Endodermal cell (in vitro differentiated cells): ENCODE measurements around the gene CTNNA2. TPM values are rescaled to one million over a fixed set of nuclear protein-coding genes. Genes with fewer than 3 reads are reported as not detected.

Source experiments
- DNase-seq: peaks from one replicate; pipeline ENCODE4 v3.0.0-alpha.2; 2017
- H3K27ac ChIP-seq: 2 replicates; pipeline ENCODE4 v1.5.1; 2013; ENCODE audit warnings: mild to moderate bottlenecking, low read depth, low read length, moderate library complexity
- H3K27me3 ChIP-seq: 2 replicates; pipeline ENCODE4 v1.6.1; 2013; ENCODE audit warnings: mild to moderate bottlenecking, low read length, moderate library complexity; ENCODE audit not compliant: insufficient read depth, control insufficient read depth, poor library complexity, severe bottlenecking
- H3K36me3 ChIP-seq: 2 replicates; pipeline ENCODE4 v1.7.0; 2013; ENCODE audit warnings: mild to moderate bottlenecking, low read length, moderate library complexity; ENCODE audit not compliant: control insufficient read depth, insufficient read depth
- H3K4me1 ChIP-seq: one replicate; pipeline ENCODE4 v1.7.0; 2013; ENCODE audit warnings: low read length; ENCODE audit not compliant: control insufficient read depth, insufficient read depth
- H3K4me3 ChIP-seq: 2 replicates; pipeline ENCODE4 v1.5.1; 2013; ENCODE audit warnings: mild to moderate bottlenecking, low read length, moderate library complexity
- H3K9ac ChIP-seq: 2 replicates; pipeline ENCODE4 v1.6.1; 2013; ENCODE audit warnings: mild to moderate bottlenecking, low read length, moderate library complexity; ENCODE audit not compliant: poor library complexity, severe bottlenecking; ENCODE audit errors: extremely low read depth
- H3K9me3 ChIP-seq: 2 replicates; pipeline ENCODE4 v1.6.1; 2013; ENCODE audit warnings: mild to moderate bottlenecking, low read length, moderate library complexity; ENCODE audit not compliant: control insufficient read depth
- H3K27ac Mint-ChIP-seq: 2 replicates; pipeline ENCODE4 v1.8.0; 2020; ENCODE audit warnings: mixed read lengths
- H3K27me3 Mint-ChIP-seq: 2 replicates; pipeline ENCODE4 v1.8.0; 2021; ENCODE audit warnings: mild to moderate bottlenecking, mixed read lengths; ENCODE audit not compliant: insufficient read depth
- H3K36me3 Mint-ChIP-seq: 2 replicates; pipeline ENCODE4 v1.8.0; 2020; ENCODE audit warnings: low read depth, mixed read lengths
- H3K4me1 Mint-ChIP-seq: 2 replicates; pipeline ENCODE4 v1.8.0; 2020; ENCODE audit warnings: mixed read lengths
- H3K4me3 Mint-ChIP-seq: 2 replicates; pipeline ENCODE4 v1.8.0; 2020; ENCODE audit warnings: mild to moderate bottlenecking, moderate library complexity, mixed read lengths
- H3K9me3 Mint-ChIP-seq: 2 replicates; pipeline ENCODE4 v1.8.0; 2020; ENCODE audit warnings: mild to moderate bottlenecking, mixed read lengths
- WGBS, 2 experiments: methylation state at CpG; one replicate each; pipeline versions ENCODE4 v1.1.5 to v1.1.7; 2013; ENCODE audit warnings: missing lambda C conversion rate in 2 of 2, mixed read lengths in 1 of 2; ENCODE audit not compliant: insufficient coverage in 1 of 2, insufficient read length in 1 of 2; 5-methylcytosine and 5-hydroxymethylcytosine counted together
- total RNA-seq, 2 donors: library from RNA; stranded (reverse); fragmentation: NEBNext Ultra II Directional in 1 of 2; extraction: Animal tissue kit (Norgen Biotek cat#: 25700) in 1 of 2; gene quantifications; 2 replicates in 1 of 2; 3 replicates in 1 of 2; pipeline ENCODE4 v1.2.1, GENCODE V29; 2021
- TF ChIP-seq, protein P1 (sequence below): fragments of 200-600 bp; sonication (generic); conservative IDR thresholded peaks from 2 replicates; pipeline ENCODE4 v1.5.0; 2021; ENCODE audit warnings: antibody characterized with exemption, mild to moderate bottlenecking

The CTNNA2 gene
- total RNA-seq, 2 donors from 2014 or later, result 7.7 to 9.8 TPM

DNA sequence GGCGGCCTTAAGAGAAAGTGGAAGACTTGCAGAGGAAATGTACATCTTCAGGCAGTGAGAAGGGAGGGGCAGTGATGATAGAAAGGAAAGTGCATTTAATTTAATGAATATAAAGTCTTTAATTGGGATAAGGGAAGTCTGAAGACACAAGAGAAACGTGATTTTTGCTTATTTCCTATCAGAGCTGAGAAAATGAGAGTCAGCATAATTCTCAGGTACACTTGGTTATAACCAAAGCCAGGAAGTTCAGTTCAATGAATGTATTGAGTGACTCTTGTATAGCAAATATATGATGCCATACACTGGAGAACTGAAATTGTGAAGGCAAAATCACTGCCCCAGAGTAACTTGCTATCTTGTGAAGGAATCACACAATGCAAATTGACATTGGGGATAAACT is 535.4 kb downstream of the CTNNA2 start:
- no peaks in the 10 kb centered on the region for H3K36me3 Mint-ChIP-seq
- TF ChIP-seq, protein P1, sequence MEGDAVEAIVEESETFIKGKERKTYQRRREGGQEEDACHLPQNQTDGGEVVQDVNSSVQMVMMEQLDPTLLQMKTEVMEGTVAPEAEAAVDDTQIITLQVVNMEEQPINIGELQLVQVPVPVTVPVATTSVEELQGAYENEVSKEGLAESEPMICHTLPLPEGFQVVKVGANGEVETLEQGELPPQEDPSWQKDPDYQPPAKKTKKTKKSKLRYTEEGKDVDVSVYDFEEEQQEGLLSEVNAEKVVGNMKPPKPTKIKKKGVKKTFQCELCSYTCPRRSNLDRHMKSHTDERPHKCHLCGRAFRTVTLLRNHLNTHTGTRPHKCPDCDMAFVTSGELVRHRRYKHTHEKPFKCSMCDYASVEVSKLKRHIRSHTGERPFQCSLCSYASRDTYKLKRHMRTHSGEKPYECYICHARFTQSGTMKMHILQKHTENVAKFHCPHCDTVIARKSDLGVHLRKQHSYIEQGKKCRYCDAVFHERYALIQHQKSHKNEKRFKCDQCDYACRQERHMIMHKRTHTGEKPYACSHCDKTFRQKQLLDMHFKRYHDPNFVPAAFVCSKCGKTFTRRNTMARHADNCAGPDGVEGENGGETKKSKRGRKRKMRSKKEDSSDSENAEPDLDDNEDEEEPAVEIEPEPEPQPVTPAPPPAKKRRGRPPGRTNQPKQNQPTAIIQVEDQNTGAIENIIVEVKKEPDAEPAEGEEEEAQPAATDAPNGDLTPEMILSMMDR, result no peak
- H3K36me3 ChIP-seq, result no peaks in the 10 kb centered on the region
- DNase-seq, result no peak
- H3K27ac ChIP-seq, result no peak overlapping the region
- WGBS, 2 experiments, result 90 to 96% methylated on average over 2 of the region's 2 CpGs
- no peaks in the 10 kb centered on the region for H3K27me3 Mint-ChIP-seq
- no peaks in the 10 kb centered on the region for H3K9me3 Mint-ChIP-seq
- no peak overlapping the region for H3K4me3 Mint-ChIP-seq
- H3K4me1 ChIP-seq, result no peaks in the 10 kb centered on the region
- H3K27me3 ChIP-seq, result no peaks in the 10 kb centered on the region
- H3K4me1 Mint-ChIP-seq, result peaks cover 15% of the 10 kb centered on the region
- H3K9ac ChIP-seq, result no peak overlapping the region
- H3K4me3 ChIP-seq, result no peak overlapping the region
- no peak overlapping the region for H3K27ac Mint-ChIP-seq
- no peaks in the 10 kb centered on the region for H3K9me3 ChIP-seq

DNA sequence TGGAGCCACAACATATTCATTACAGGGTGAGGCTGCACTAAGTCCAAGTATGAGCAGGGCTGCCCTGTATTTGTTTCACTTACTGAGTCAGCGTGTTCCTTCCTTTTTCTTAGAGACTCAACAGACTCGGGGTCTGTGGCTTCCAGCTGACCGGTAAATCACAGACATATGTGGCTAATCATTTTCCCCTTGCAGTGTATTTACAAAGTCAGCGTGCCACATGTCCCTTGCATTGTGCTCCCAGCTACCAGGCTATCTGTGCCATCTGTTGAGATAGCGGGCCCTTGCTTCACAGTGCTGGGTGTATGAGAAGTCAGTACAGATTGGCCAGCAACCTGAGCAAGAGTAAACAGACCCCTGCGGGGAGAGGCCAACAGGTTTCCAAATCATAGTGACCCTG is 537.4 kb downstream of the CTNNA2 start:
- no peaks in the 10 kb centered on the region for H3K36me3 ChIP-seq
- Mint-ChIP-seq H3K27me3 (no peaks in the 10 kb centered on the region), H3K27ac (no peak overlapping the region), H3K4me1 (peaks cover 29% of the 10 kb centered on the region), H3K36me3 (no peaks in the 10 kb centered on the region), H3K4me3 (no peak overlapping the region), H3K9me3 (no peaks in the 10 kb centered on the region)
- H3K27ac ChIP-seq, result no peak overlapping the region
- TF ChIP-seq, protein P1, result no peak
- no peaks in the 10 kb centered on the region for H3K27me3 ChIP-seq
- 83 to 88% methylated on average over 1 to 6 of the region's 6 CpGs for WGBS, 2 experiments
- DNase-seq, result no peak
- H3K4me3 ChIP-seq, result no peak overlapping the region
- no peak overlapping the region for H3K9ac ChIP-seq
- peaks cover 10% of the 10 kb centered on the region for H3K4me1 ChIP-seq
- H3K9me3 ChIP-seq, result no peaks in the 10 kb centered on the region

DNA sequence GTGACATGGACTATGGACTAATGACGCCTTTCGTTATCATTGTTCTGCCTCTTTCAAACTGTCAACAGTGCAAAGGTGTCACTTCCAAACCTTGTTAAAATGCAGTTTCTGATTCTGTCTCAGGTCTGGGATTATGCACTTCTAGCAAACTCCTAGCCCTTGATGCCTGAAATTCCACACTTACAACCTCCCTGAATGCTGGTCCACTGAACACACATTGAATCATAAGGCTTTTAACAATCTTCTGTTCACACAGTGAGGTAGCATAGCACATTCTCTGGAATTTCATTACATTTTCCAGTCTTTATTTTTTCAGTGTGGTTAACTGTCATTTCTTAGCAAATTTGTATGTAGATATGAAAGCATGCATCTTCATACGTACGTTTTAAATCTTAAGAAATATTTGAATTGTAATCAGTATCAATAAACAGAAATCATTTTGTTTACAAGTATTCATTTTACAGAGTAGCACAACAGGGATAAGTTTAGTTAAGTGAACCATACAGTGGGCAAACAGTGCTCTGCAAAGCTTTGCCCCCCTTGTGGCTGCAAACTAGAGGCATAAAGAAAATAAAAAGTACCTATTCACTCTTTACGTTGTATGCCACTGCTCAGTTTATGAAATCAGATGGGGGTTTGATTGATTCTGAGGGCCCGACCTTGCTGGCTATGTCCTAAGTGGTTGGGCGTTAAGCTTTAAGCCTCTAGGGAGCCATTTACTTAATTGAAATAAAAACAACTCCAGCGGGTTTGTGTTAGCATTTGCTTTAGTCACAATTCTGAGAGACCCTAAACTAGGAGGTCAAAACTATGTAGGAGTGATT is 540.9 kb downstream of the CTNNA2 start:
- no peaks in the 10 kb centered on the region for H3K27me3 ChIP-seq
- no peak overlapping the region for H3K4me3 ChIP-seq
- Mint-ChIP-seq H3K9me3 (no peaks in the 10 kb centered on the region), H3K27ac (no peak overlapping the region), H3K27me3 (peaks cover 5% of the 10 kb centered on the region), H3K36me3 (no peaks in the 10 kb centered on the region), H3K4me1 (peaks cover 37% of the 10 kb centered on the region), H3K4me3 (no peak overlapping the region)
- TF ChIP-seq, protein P1, result peak; percentile 56
- 50 to 54% methylated on average over 2 to 6 of the region's 8 CpGs for WGBS, 2 experiments
- H3K9me3 ChIP-seq, result no peaks in the 10 kb centered on the region
- no peak overlapping the region for H3K27ac ChIP-seq
- H3K9ac ChIP-seq, result no peak overlapping the region
- DNase-seq, result no peak
- H3K4me1 ChIP-seq, result peaks cover 10% of the 10 kb centered on the region
- no peaks in the 10 kb centered on the region for H3K36me3 ChIP-seq
